Measurements from ENCODE around the gene MAP1LC3B. TPM values are rescaled to one million over a fixed set of nuclear protein-coding genes. Genes with fewer than 3 reads are reported as not detected.
"Not testable (repeated sequence)": the region's sequence is repeated elsewhere in the genome, so short reads cannot be mapped to it uniquely, and the experiment has no call there.

Gene MAP1LC3B
- total RNA-seq, 3 donors from 2014 or later = 66.5 to 82.9 (median 67.3) TPM

- intact Hi-C loops (cut with DNase I, micrococcal nuclease) = no loop called here
- Histone ChIP-seq H3K9me3 (no peaks in the 10 kb centered on the region), H3K4me3 (no peak overlapping the region), H3K36me3 (ENCODE audit: low read depth) (no peaks in the 10 kb centered on the region), H3K4me1 (ENCODE audit: low read depth) (no peaks in the 10 kb centered on the region)
- ATAC-seq (no peak), DNase-seq (peak in 1 of 3 donors; percentile 24)
- TF ChIP-seq, protein P1, sequence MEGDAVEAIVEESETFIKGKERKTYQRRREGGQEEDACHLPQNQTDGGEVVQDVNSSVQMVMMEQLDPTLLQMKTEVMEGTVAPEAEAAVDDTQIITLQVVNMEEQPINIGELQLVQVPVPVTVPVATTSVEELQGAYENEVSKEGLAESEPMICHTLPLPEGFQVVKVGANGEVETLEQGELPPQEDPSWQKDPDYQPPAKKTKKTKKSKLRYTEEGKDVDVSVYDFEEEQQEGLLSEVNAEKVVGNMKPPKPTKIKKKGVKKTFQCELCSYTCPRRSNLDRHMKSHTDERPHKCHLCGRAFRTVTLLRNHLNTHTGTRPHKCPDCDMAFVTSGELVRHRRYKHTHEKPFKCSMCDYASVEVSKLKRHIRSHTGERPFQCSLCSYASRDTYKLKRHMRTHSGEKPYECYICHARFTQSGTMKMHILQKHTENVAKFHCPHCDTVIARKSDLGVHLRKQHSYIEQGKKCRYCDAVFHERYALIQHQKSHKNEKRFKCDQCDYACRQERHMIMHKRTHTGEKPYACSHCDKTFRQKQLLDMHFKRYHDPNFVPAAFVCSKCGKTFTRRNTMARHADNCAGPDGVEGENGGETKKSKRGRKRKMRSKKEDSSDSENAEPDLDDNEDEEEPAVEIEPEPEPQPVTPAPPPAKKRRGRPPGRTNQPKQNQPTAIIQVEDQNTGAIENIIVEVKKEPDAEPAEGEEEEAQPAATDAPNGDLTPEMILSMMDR (IDR thresholded peaks at IDR 0.05) = no peak
These were observed 33.9 kb upstream of the MAP1LC3B start for GRCh38 chr16:87358250-87358649.

DNA sequence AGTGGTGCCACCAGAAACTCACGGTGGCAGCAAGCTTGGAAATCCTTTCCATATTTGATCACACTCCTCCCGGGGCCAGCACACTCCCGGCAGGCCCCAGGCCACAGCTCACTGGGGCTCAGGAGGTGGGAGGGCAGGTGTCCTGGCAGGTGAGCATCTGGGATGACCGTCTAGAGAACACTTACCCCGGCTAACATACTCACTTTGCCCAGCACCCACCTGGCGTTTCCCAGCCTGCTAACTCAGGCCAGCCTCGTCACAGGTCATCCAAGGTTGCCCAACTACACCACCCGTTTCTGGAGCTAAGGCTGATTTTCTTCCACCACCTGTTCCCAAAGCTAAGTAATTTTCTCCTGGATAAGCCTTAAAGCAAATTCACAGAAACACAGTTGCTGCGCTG lies 33.4 kb upstream of the MAP1LC3B start:
- H3K9me3 ChIP-seq = no peaks in the 10 kb centered on the region
- peaks cover under 1% of the 10 kb centered on the region for H3K4me1 ChIP-seq (ENCODE audit: low read depth)
- no peak for ATAC-seq
- peak in 1 of 3 donors; percentile 20 for DNase-seq
- intact Hi-C loops (cut with DNase I, micrococcal nuclease) = no loop called here
- H3K36me3 ChIP-seq (ENCODE audit: low read depth) = no peaks in the 10 kb centered on the region
- TF ChIP-seq, protein P1 (IDR thresholded peaks at IDR 0.05) = no peak
- H3K4me3 ChIP-seq = no peak overlapping the region

- no peak for ATAC-seq
- peak in 1 of 3 donors; percentile 30 for DNase-seq
- H3K9me3 ChIP-seq = no peaks in the 10 kb centered on the region
- H3K4me1 ChIP-seq (ENCODE audit: low read depth) = peaks cover 4% of the 10 kb centered on the region
- no peaks in the 10 kb centered on the region for H3K36me3 ChIP-seq (ENCODE audit: low read depth)
- TF ChIP-seq, protein P1 (IDR thresholded peaks at IDR 0.05) = no peak
- intact Hi-C loops (cut with DNase I, micrococcal nuclease) = no loop called here
- no peak overlapping the region for H3K4me3 ChIP-seq
These were observed 33.0 kb upstream of the MAP1LC3B start for GRCh38 chr16:87359121-87359520.

- TF ChIP-seq, protein P1 (IDR thresholded peaks at IDR 0.05) = no peak
- Histone ChIP-seq H3K4me1 (ENCODE audit: low read depth) (peaks cover 12% of the 10 kb centered on the region), H3K4me3 (no peak overlapping the region), H3K36me3 (ENCODE audit: low read depth) (no peaks in the 10 kb centered on the region), H3K9me3 (no peaks in the 10 kb centered on the region)
- DNase-seq (peak in 1 of 3 donors; percentile 36), ATAC-seq (no peak)
- intact Hi-C loops (cut with DNase I, micrococcal nuclease) = no loop called here
These were observed 31.1 kb upstream of the MAP1LC3B start for GRCh38 chr16:87360862-87361610.

DNA sequence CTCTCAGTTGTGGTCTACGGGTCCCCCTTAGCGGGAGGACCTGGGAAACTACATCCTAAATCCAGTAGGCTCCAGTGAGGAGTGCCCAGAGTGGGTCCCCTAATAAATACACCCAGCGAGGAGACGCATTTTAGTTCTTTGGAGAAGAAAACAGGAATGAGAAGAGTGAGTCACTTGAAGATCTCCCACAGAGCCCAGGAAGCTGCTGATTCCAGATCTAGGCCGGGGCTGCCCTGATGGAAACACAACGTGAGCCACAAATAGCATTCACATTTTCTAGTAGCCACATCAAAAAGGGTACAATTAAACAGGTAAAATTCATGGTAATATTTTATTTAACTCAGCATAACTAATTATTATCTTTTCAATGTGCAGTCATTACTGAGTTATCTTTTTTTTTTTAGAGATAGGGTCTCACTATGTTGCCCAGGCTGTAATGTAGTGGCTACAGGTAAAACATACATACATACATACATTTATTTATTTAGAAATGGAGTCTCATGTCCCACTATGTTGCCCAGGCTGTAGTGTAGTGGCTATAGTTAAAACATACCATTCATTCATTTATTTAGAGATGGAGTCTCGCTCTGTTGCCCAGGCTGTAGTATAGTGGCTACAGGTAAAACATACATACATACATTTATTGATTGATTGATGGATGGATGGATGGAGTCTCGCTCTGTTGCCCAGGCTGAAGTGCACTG lies 30.1 kb upstream of the MAP1LC3B start:
- Histone ChIP-seq H3K36me3 (ENCODE audit: low read depth) (no peaks in the 10 kb centered on the region), H3K4me3 (no peak overlapping the region), H3K9me3 (no peaks in the 10 kb centered on the region), H3K4me1 (ENCODE audit: low read depth) (peaks cover 23% of the 10 kb centered on the region)
- TF ChIP-seq, protein P1 (IDR thresholded peaks at IDR 0.05) = no peak
- intact Hi-C loops (cut with DNase I, micrococcal nuclease) = no loop called here
- ATAC-seq (no peak), DNase-seq (no peak)

GRCh38 chr16:87362828-87363559 lies 29.1 kb upstream of the MAP1LC3B start:
- H3K4me3 ChIP-seq; H3K9me3 ChIP-seq; intact Hi-C loops (cut with DNase I, micrococcal nuclease); H3K36me3 ChIP-seq (ENCODE audit: low read depth); ATAC-seq: not testable (repeated sequence)
- peak in 1 of 3 donors; percentile 12 for DNase-seq
- peaks cover 23% of the 10 kb centered on the region for H3K4me1 ChIP-seq (ENCODE audit: low read depth)
